ENCODE results near the gene NDUFV1. TPM values are rescaled to one million over a fixed set of nuclear protein-coding genes. Genes with fewer than 3 reads are reported as not detected.
"Not testable (repeated sequence)": the region's sequence is repeated elsewhere in the genome, so short reads cannot be mapped to it uniquely, and the experiment has no call there.

NDUFV1 gene
- polyA plus RNA-seq, 6 donors from 2014 or later: 110 to 165 (median 124) TPM

- H3K4me1 Mint-ChIP-seq: peaks cover 12 to 24% (median 20%) of the 10 kb centered on the region in 3 donors
- ATAC-seq (ENCODE audit: low read depth in 2 of 2) (no peak), DNase-seq (no peak)
- no peaks in the 10 kb centered on the region for H3K36me3 Mint-ChIP-seq
- H3K4me3 Mint-ChIP-seq: no peak overlapping the region
- peak overlapping the region in 1 of 6 donors; percentile 71 for H3K27ac Mint-ChIP-seq
- peaks cover 0 to 7% (median 0%) of the 10 kb centered on the region in 7 donors for H3K9me3 Mint-ChIP-seq
- H3K27me3 Mint-ChIP-seq: no peaks in the 10 kb centered on the region
Measured at GRCh38 chr11:67593565-67593905, 13.2 kb upstream of the NDUFV1 start.

- Mint-ChIP-seq H3K4me3 (no peak overlapping the region), H3K9me3 (peaks cover 0 to 7% (median 0%) of the 10 kb centered on the region in 7 donors), H3K4me1 (peaks cover 7 to 20% (median 18%) of the 10 kb centered on the region in 3 donors), H3K36me3 (no peaks in the 10 kb centered on the region), H3K27ac (no peak overlapping the region), H3K27me3 (no peaks in the 10 kb centered on the region)
- DNase-seq (no peak), ATAC-seq (ENCODE audit: low read depth in 2 of 2) (no peak)
Measured at GRCh38 chr11:67594480-67594879, 12.3 kb upstream of the NDUFV1 start.

DNA sequence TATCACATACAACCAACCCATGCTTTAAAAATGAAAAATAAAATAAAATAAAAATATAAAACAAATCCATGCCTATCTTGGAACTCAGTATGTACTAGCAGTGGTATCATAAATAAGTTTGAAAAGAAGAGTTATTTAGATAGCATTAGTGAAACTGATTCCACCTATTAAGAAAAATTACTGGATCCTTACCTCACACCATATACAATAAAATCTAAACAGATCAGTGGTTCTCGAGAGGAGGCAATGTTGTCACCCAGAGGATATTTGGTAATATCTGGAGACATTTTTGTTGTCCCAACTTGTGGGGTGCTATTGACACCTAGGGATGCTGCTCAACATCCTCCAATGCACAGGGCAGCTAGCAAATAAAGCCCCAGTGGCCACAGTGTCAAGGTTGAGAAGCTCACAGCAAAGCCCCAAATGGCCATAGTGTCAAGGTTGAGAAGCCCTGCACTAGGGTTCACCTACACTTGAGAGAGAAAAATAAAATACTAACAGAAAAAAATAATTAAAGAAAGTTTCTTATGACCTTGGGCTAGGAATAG is 9.9 kb upstream of the NDUFV1 start:
- Mint-ChIP-seq H3K4me1 (peaks cover 13 to 23% (median 22%) of the 10 kb centered on the region in 3 donors), H3K27ac (no peak overlapping the region), H3K27me3 (peaks cover 0 to 5% (median 0%) of the 10 kb centered on the region in 3 donors), H3K9me3 (peaks cover 0 to 7% (median 0%) of the 10 kb centered on the region in 7 donors), H3K36me3 (no peaks in the 10 kb centered on the region), H3K4me3 (no peak overlapping the region)
- ATAC-seq (ENCODE audit: low read depth in 2 of 2) (no peak), DNase-seq (no peak)

- H3K36me3 Mint-ChIP-seq; H3K9me3 Mint-ChIP-seq; H3K4me3 Mint-ChIP-seq; H3K27me3 Mint-ChIP-seq; ATAC-seq (ENCODE audit: low read depth in 2 of 2); DNase-seq: not testable (repeated sequence)
- Mint-ChIP-seq H3K27ac (peak overlapping the region in 1 of 6 donors; percentile 77), H3K4me1 (peaks cover 13 to 23% (median 23%) of the 10 kb centered on the region in 3 donors)
Measured at GRCh38 chr11:67597458-67597857, 9.3 kb upstream of the NDUFV1 start.

- not testable (repeated sequence) for H3K9me3 Mint-ChIP-seq; H3K27ac Mint-ChIP-seq; H3K4me3 Mint-ChIP-seq; DNase-seq; H3K27me3 Mint-ChIP-seq; ATAC-seq (ENCODE audit: low read depth in 2 of 2); H3K36me3 Mint-ChIP-seq
- H3K4me1 Mint-ChIP-seq: peaks cover 13 to 20% (median 19%) of the 10 kb centered on the region in 3 donors
Measured at GRCh38 chr11:67597963-67598362, 8.8 kb upstream of the NDUFV1 start.

DNA sequence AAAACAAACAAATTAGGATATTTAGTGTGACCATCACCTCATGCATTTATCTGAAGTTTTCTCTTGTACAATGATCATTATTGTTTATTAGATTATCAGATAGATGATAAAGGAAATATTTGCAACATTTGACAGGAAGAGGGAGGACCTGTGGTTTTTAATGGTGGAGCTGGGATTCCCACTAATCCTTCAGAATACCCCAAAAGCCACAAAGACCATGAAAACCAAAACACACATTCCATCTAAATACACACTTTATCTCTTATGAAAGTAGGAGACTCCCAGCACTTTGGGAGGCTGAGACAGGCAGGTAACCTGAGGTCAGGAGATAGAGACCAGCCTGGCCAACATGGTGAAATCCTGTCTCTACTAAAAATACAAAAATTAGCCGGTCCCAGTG is 7.6 kb upstream of the NDUFV1 start:
- no peak for ATAC-seq (ENCODE audit: low read depth in 2 of 2)
- peak overlapping the region in 2 of 6 donors; percentile 15 to 57 for H3K27ac Mint-ChIP-seq
- no peaks in the 10 kb centered on the region for H3K36me3 Mint-ChIP-seq
- peaks cover 1 to 7% (median 5%) of the 10 kb centered on the region in 3 donors for H3K27me3 Mint-ChIP-seq
- no peak for DNase-seq
- peaks cover 13 to 22% (median 15%) of the 10 kb centered on the region in 3 donors for H3K4me1 Mint-ChIP-seq
- no peak overlapping the region for H3K4me3 Mint-ChIP-seq
- H3K9me3 Mint-ChIP-seq: peaks cover 0 to 7% (median 0%) of the 10 kb centered on the region in 7 donors

- peaks cover 5 to 18% (median 10%) of the 10 kb centered on the region in 3 donors for H3K27me3 Mint-ChIP-seq
- H3K4me3 Mint-ChIP-seq: peak overlapping the region in 7 of 8 donors; percentile 22 to 71 (median 49)
- H3K9me3 Mint-ChIP-seq: peaks cover 0 to 7% (median 0%) of the 10 kb centered on the region in 7 donors
- peak; percentile 48 to 59 for ATAC-seq (ENCODE audit: low read depth in 2 of 2)
- peak; percentile 32 for DNase-seq
- H3K36me3 Mint-ChIP-seq: no peaks in the 10 kb centered on the region
- H3K4me1 Mint-ChIP-seq: peaks cover 16 to 30% (median 20%) of the 10 kb centered on the region in 3 donors
- peak overlapping the region in 2 of 6 donors; percentile 3 to 37 for H3K27ac Mint-ChIP-seq
Measured at GRCh38 chr11:67600324-67601029, 6.3 kb upstream of the NDUFV1 start.

GRCh38 chr11:67601098-67601497 is 5.6 kb upstream of the NDUFV1 start:
- Mint-ChIP-seq H3K4me3 (peak overlapping the region in 5 of 8 donors; percentile 1 to 65 (median 49)), H3K27me3 (peaks cover 5 to 18% (median 10%) of the 10 kb centered on the region in 3 donors), H3K27ac (peak overlapping the region in 1 of 6 donors; percentile 37), H3K36me3 (no peaks in the 10 kb centered on the region), H3K9me3 (peaks cover 0 to 7% (median 0%) of the 10 kb centered on the region in 7 donors), H3K4me1 (peaks cover 20 to 35% (median 24%) of the 10 kb centered on the region in 3 donors)
- ATAC-seq (ENCODE audit: low read depth in 2 of 2) (no peak), DNase-seq (no peak)

DNA sequence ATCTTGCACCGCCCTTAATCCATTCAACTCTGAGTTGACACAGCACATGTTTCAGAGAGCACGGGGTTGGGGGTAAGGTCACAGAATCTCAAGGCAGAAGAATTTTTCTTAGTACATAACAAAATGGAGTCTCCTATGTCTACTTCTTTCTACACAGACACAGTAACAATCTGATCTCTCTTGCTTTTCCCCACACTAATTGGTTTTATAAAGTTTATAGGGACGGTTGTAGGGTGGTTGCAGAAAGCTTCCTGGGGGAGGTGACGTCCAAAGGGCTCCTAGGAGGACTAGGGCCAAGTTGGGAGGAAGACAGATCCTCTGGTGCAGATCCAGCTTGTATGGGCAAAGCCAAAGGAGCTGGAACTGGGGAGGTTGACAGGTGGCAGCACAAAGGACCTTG is 2.6 kb upstream of the NDUFV1 start:
- Mint-ChIP-seq H3K27ac (peak overlapping the region in 1 of 6 donors; percentile 65), H3K27me3 (peaks cover 5 to 18% (median 10%) of the 10 kb centered on the region in 3 donors), H3K4me3 (peak overlapping the region in 5 of 8 donors; percentile 20 to 88 (median 57)), H3K4me1 (peaks cover 27 to 54% (median 29%) of the 10 kb centered on the region in 3 donors)
- ATAC-seq (ENCODE audit: low read depth in 2 of 2); DNase-seq; H3K36me3 Mint-ChIP-seq; H3K9me3 Mint-ChIP-seq: not testable (repeated sequence)

- Mint-ChIP-seq H3K4me1 (peaks cover 27 to 50% (median 31%) of the 10 kb centered on the region in 3 donors), H3K27me3 (peaks cover 5 to 18% (median 10%) of the 10 kb centered on the region in 3 donors), H3K4me3 (peak overlapping the region in 6 of 8 donors; percentile 23 to 88 (median 62))
Measured at GRCh38 chr11:67604815-67605214, 1.9 kb upstream of the NDUFV1 start.

GRCh38 chr11:67605231-67606011 is 1.3 kb upstream of the NDUFV1 start:
- H3K27ac Mint-ChIP-seq: peak overlapping the region in 3 of 6 donors; percentile 74 to 84 (median 80)
- H3K9me3 Mint-ChIP-seq: no peaks in the 10 kb centered on the region
- peaks cover 23 to 45% (median 25%) of the 10 kb centered on the region in 3 donors for H3K4me1 Mint-ChIP-seq
- H3K36me3 Mint-ChIP-seq: peaks cover 0 to 9% of the 10 kb centered on the region in 2 donors
- no peak for ATAC-seq (ENCODE audit: low read depth in 2 of 2)
- DNase-seq: no peak
- peak overlapping the region; percentile 48 to 89 (median 84) for H3K4me3 Mint-ChIP-seq
- peaks cover 4 to 18% (median 10%) of the 10 kb centered on the region in 3 donors for H3K27me3 Mint-ChIP-seq

More at GRCh38 chr11:67604815-67605214, 1.9 kb upstream of the NDUFV1 start:
- ATAC-seq (ENCODE audit: low read depth in 2 of 2) (no peak), DNase-seq (no peak)
- Mint-ChIP-seq H3K27ac (peak overlapping the region in 1 of 6 donors; percentile 65), H3K36me3 (peaks cover 0 to 9% of the 10 kb centered on the region in 2 donors), H3K9me3 (no peaks in the 10 kb centered on the region)

DNA sequence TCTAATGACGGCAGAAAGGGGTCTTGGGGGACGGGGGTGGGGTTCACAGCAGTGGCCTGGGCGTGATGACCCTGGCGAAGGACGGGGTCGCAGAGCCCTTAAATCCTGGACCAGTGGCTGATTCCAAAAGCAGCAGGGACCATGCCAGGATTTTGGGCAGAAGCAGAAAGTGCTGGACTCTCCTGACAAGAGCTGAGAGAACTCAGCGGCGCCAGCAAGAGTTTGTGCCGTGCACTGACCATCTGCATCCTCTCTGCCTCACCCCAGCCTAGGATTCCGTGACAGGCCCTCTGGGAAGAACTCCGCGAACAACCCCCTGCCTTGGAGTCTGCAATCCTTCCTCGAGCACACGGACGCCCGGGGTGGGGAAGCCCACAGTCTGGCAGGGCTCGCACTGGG is 644 bp upstream of the NDUFV1 start:
- peak overlapping the region; percentile 85 to 95 (median 91) for H3K4me3 Mint-ChIP-seq
- DNase-seq: no peak
- no peaks in the 10 kb centered on the region for H3K9me3 Mint-ChIP-seq

GRCh38 chr11:67607507-67607906 is 771 bp downstream of the NDUFV1 start:
- no peak for DNase-seq
- Mint-ChIP-seq H3K9me3 (no peaks in the 10 kb centered on the region), H3K4me3 (peak overlapping the region; percentile 85 to 95 (median 91)), H3K27me3 (peaks cover 0 to 18% (median 10%) of the 10 kb centered on the region in 3 donors), H3K27ac (peak overlapping the region in 5 of 6 donors; percentile 11 to 95 (median 84)), H3K4me1 (peaks cover 16 to 36% (median 17%) of the 10 kb centered on the region in 3 donors), H3K36me3 (peaks cover 0 to 9% of the 10 kb centered on the region in 2 donors)
- ATAC-seq (ENCODE audit: low read depth in 2 of 2): no peak

More for the DNA sequence above, 644 bp upstream of the NDUFV1 start:
- Mint-ChIP-seq H3K27me3 (peaks cover 0 to 18% (median 10%) of the 10 kb centered on the region in 3 donors), H3K4me1 (peaks cover 16 to 38% (median 18%) of the 10 kb centered on the region in 3 donors), H3K27ac (peak overlapping the region in 2 of 6 donors; percentile 71 to 84), H3K36me3 (peaks cover 0 to 9% of the 10 kb centered on the region in 2 donors)
- ATAC-seq (ENCODE audit: low read depth in 2 of 2): no peak

All from naive B cell (primary cell).